Measurements from ENCODE around the gene MORC3.
"Not testable (repeated sequence)": the region's sequence is repeated elsewhere in the genome, so short reads cannot be mapped to it uniquely, and the experiment has no call there.

Gene MORC3

DNA sequence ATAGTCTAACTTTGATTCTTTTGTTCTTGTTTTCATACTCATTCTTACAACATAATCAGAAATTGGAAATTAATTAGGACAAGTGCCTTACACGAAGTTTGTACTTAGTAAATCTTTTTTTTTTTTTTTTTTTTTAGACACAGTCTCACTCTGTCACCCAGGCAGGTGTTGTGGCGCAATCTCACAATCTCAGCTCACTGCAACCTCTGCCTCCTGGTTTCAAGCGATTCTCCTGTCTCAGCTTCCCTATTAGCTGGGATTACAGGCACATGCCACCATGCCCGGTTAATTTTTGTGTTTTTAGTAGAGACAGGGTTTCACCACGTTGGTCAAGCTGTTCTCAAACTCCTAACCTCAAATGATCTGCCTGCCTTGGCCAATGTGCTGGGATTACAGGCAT is 77.6 kb downstream of the MORC3 start:
- Histone ChIP-seq H3K79me2 (ENCODE audit: control insufficient read depth, insufficient read depth, low read length, poor library complexity) (no peaks in the 10 kb centered on the region), H2BK12ac (ENCODE audit: low read length) (no peak overlapping the region), H2BK5ac (ENCODE audit: low read depth, low read length, poor library complexity) (no peak overlapping the region), H2AFZ (ENCODE audit: insufficient read depth, low read length, poor library complexity) (no peak overlapping the region), H3K9ac (ENCODE audit: low read length) (no peak overlapping the region), H3K27ac (ENCODE audit: low read depth, low read length) (no peak overlapping the region), H4K8ac (ENCODE audit: low read depth, low read length) (no peak overlapping the region), H3K18ac (ENCODE audit: low read length) (no peak overlapping the region), H3K14ac (ENCODE audit: low read length) (no peak overlapping the region), H3K27me3 (ENCODE audit: insufficient read depth, low read length) (no peaks in the 10 kb centered on the region), H2BK120ac (ENCODE audit: insufficient read depth, low read length, poor library complexity) (no peak overlapping the region), H2AK5ac (ENCODE audit: low read length) (no peak overlapping the region), H3K4me1 (ENCODE audit: control insufficient read depth in 1 of 2, insufficient read depth in 2 of 2, low read length in 2 of 2) (no peaks in the 10 kb centered on the region), H3K4ac (ENCODE audit: low read depth, low read length) (no peak overlapping the region), H3K79me1 (ENCODE audit: low read length) (no peaks in the 10 kb centered on the region), H4K12ac (ENCODE audit: low read depth, low read length) (no peak overlapping the region), H3K4me2 (ENCODE audit: low read length) (no peak overlapping the region), H3K9me3 (ENCODE audit: insufficient read depth, low read depth, low read length) (peaks cover 3% of the 10 kb centered on the region), H3K23ac (ENCODE audit: low read length) (no peak overlapping the region), H4K91ac (ENCODE audit: low read depth, low read length) (no peak overlapping the region), H3K4me3 (ENCODE audit: low read depth, low read length) (no peak overlapping the region), H3K36me3 (ENCODE audit: control insufficient read depth in 1 of 2, insufficient read depth in 2 of 2, low read length in 2 of 2) (peaks cover 17 to 23% of the 10 kb centered on the region in 2 experiments)
- DNase-seq = peak; percentile 23 to 55
- no CpG with 5 or more reads among the region's 5 CpGs for WGBS (ENCODE audit: extremely low coverage, insufficient coverage, insufficient read length)

GRCh38 chr21:36399736-36400135 is 79.7 kb downstream of the MORC3 start:
- not testable (repeated sequence) for H3K9me3 ChIP-seq (ENCODE audit: insufficient read depth, low read depth, low read length); H3K79me1 ChIP-seq (ENCODE audit: low read length); H3K23ac ChIP-seq (ENCODE audit: low read length); H3K27me3 ChIP-seq (ENCODE audit: insufficient read depth, low read length); H4K91ac ChIP-seq (ENCODE audit: low read depth, low read length); H3K4me1 ChIP-seq (ENCODE audit: control insufficient read depth in 1 of 2, insufficient read depth in 2 of 2, low read length in 2 of 2); H3K4me3 ChIP-seq (ENCODE audit: low read depth, low read length); H2AFZ ChIP-seq (ENCODE audit: insufficient read depth, low read length, poor library complexity); H3K14ac ChIP-seq (ENCODE audit: low read length); H2BK12ac ChIP-seq (ENCODE audit: low read length); H3K27ac ChIP-seq (ENCODE audit: low read depth, low read length); H3K18ac ChIP-seq (ENCODE audit: low read length); H2AK5ac ChIP-seq (ENCODE audit: low read length); H3K4ac ChIP-seq (ENCODE audit: low read depth, low read length); H3K9ac ChIP-seq (ENCODE audit: low read length); H4K8ac ChIP-seq (ENCODE audit: low read depth, low read length); H4K12ac ChIP-seq (ENCODE audit: low read depth, low read length); H2BK120ac ChIP-seq (ENCODE audit: insufficient read depth, low read length, poor library complexity); H2BK5ac ChIP-seq (ENCODE audit: low read depth, low read length, poor library complexity); H3K4me2 ChIP-seq (ENCODE audit: low read length); H3K79me2 ChIP-seq (ENCODE audit: control insufficient read depth, insufficient read depth, low read length, poor library complexity)
- no CpG with 5 or more reads among the region's 9 CpGs for WGBS (ENCODE audit: extremely low coverage, insufficient coverage, insufficient read length)
- DNase-seq = peak; percentile 41 to 65
- H3K36me3 ChIP-seq (ENCODE audit: control insufficient read depth in 1 of 2, insufficient read depth in 2 of 2, low read length in 2 of 2) = peaks cover 20 to 26% of the 10 kb centered on the region in 2 experiments

DNA sequence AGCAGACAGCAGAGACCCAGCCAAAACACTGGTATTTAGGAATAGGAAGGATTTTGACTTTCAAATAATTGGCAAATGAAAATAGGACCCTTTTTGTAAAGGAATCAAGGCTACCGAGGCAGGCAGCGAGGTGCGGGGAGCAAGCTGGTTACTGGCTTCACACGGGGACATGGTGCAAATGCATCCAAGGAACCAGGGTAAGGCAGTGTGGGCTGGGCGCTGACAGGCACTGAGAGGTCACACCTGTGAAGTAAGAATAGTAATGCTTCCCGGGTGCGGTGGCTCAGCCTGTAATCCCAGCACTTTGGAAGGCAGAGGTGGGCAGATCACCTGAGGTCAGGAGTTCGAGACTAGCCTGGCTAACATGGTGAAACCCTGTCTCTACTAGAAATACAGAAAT is 80.7 kb downstream of the MORC3 start:
- H3K9ac ChIP-seq (ENCODE audit: low read length) = no peak overlapping the region

GRCh38 chr21:36402339-36402738 is 82.3 kb downstream of the MORC3 start:
- Histone ChIP-seq H3K4me3 (ENCODE audit: low read depth, low read length) (no peak overlapping the region), H3K23ac (ENCODE audit: low read length) (no peak overlapping the region), H4K91ac (ENCODE audit: low read depth, low read length) (no peak overlapping the region), H4K8ac (ENCODE audit: low read depth, low read length) (no peak overlapping the region), H2BK12ac (ENCODE audit: low read length) (no peak overlapping the region), H2AK5ac (ENCODE audit: low read length) (no peak overlapping the region), H3K14ac (ENCODE audit: low read length) (no peak overlapping the region), H3K36me3 (ENCODE audit: control insufficient read depth in 1 of 2, insufficient read depth in 2 of 2, low read length in 2 of 2) (peaks cover 12 to 18% of the 10 kb centered on the region in 2 experiments), H3K9ac (ENCODE audit: low read length) (no peak overlapping the region), H2AFZ (ENCODE audit: insufficient read depth, low read length, poor library complexity) (no peak overlapping the region), H3K4ac (ENCODE audit: low read depth, low read length) (no peak overlapping the region), H2BK120ac (ENCODE audit: insufficient read depth, low read length, poor library complexity) (no peak overlapping the region), H3K79me1 (ENCODE audit: low read length) (no peaks in the 10 kb centered on the region), H4K12ac (ENCODE audit: low read depth, low read length) (no peak overlapping the region), H3K79me2 (ENCODE audit: control insufficient read depth, insufficient read depth, low read length, poor library complexity) (no peaks in the 10 kb centered on the region), H3K4me1 (ENCODE audit: control insufficient read depth in 1 of 2, insufficient read depth in 2 of 2, low read length in 2 of 2) (no peaks in the 10 kb centered on the region), H3K18ac (ENCODE audit: low read length) (no peak overlapping the region), H3K27ac (ENCODE audit: low read depth, low read length) (no peak overlapping the region), H3K27me3 (ENCODE audit: insufficient read depth, low read length) (no peaks in the 10 kb centered on the region), H2BK5ac (ENCODE audit: low read depth, low read length, poor library complexity) (no peak overlapping the region), H3K4me2 (ENCODE audit: low read length) (no peak overlapping the region), H3K9me3 (ENCODE audit: insufficient read depth, low read depth, low read length) (peaks cover 2% of the 10 kb centered on the region)
- no peak for DNase-seq
- WGBS (ENCODE audit: extremely low coverage, insufficient coverage, insufficient read length) = 100% methylated on average over 1 of the region's 1 CpG

More for the DNA sequence above, 80.7 kb downstream of the MORC3 start:
- no peak overlapping the region for H2BK12ac ChIP-seq (ENCODE audit: low read length)
- no peaks in the 10 kb centered on the region for H3K27me3 ChIP-seq (ENCODE audit: insufficient read depth, low read length)
- H4K8ac ChIP-seq (ENCODE audit: low read depth, low read length) = no peak overlapping the region
- no peak overlapping the region for H4K12ac ChIP-seq (ENCODE audit: low read depth, low read length)
- no peak overlapping the region for H2AK5ac ChIP-seq (ENCODE audit: low read length)
- no peak overlapping the region for H3K4me3 ChIP-seq (ENCODE audit: low read depth, low read length)
- WGBS (ENCODE audit: extremely low coverage, insufficient coverage, insufficient read length) = no CpG with 5 or more reads among the region's 8 CpGs
- H3K18ac ChIP-seq (ENCODE audit: low read length) = no peak overlapping the region
- no peak overlapping the region for H3K23ac ChIP-seq (ENCODE audit: low read length)
- no peaks in the 10 kb centered on the region for H3K79me2 ChIP-seq (ENCODE audit: control insufficient read depth, insufficient read depth, low read length, poor library complexity)
- H2AFZ ChIP-seq (ENCODE audit: insufficient read depth, low read length, poor library complexity) = no peak overlapping the region
- no peak overlapping the region for H4K91ac ChIP-seq (ENCODE audit: low read depth, low read length)
- no peak overlapping the region for H3K27ac ChIP-seq (ENCODE audit: low read depth, low read length)
- no peak overlapping the region for H3K14ac ChIP-seq (ENCODE audit: low read length)
- no peak overlapping the region for H2BK5ac ChIP-seq (ENCODE audit: low read depth, low read length, poor library complexity)
- DNase-seq = no peak
- H3K79me1 ChIP-seq (ENCODE audit: low read length) = no peaks in the 10 kb centered on the region
- peaks cover 15 to 22% of the 10 kb centered on the region in 2 experiments for H3K36me3 ChIP-seq (ENCODE audit: control insufficient read depth in 1 of 2, insufficient read depth in 2 of 2, low read length in 2 of 2)
- H3K4ac ChIP-seq (ENCODE audit: low read depth, low read length) = no peak overlapping the region
- no peak overlapping the region for H2BK120ac ChIP-seq (ENCODE audit: insufficient read depth, low read length, poor library complexity)
- H3K9me3 ChIP-seq (ENCODE audit: insufficient read depth, low read depth, low read length) = peaks cover 2% of the 10 kb centered on the region
- no peak overlapping the region for H3K4me2 ChIP-seq (ENCODE audit: low read length)
- H3K4me1 ChIP-seq (ENCODE audit: control insufficient read depth in 1 of 2, insufficient read depth in 2 of 2, low read length in 2 of 2) = no peaks in the 10 kb centered on the region
